Fibroblast of lung (primary cell): ENCODE results near the gene SCFD2. TPM values are rescaled to one million over a fixed set of nuclear protein-coding genes. Genes with fewer than 3 reads are reported as not detected.

Experiments used
- DNase-seq, 2 donors: peaks; one replicate each; pipeline versions ENCODE4 v3.0.0 to v3.0.0-alpha.2; 2010; ENCODE audit warnings: low read depth in 2 of 2
- H2AFZ ChIP-seq: 2 replicates; pipeline ENCODE4 v1.5.1; 2012; ENCODE audit warnings: low read length, control low read depth, inconsistent platforms
- H3K27ac ChIP-seq: 2 replicates; pipeline ENCODE4 v1.5.1; 2011; ENCODE audit warnings: low read length, control low read depth; ENCODE audit not compliant: insufficient read depth
- H3K27me3 ChIP-seq: 2 replicates; pipeline ENCODE4 v1.5.1; 2011; ENCODE audit warnings: mild to moderate bottlenecking, low read length; ENCODE audit not compliant: control insufficient read depth, insufficient read depth
- H3K36me3 ChIP-seq: 2 replicates; pipeline ENCODE4 v1.5.1; 2011; ENCODE audit warnings: low read length; ENCODE audit not compliant: control insufficient read depth, insufficient read depth
- H3K4me1 ChIP-seq: 2 replicates; pipeline ENCODE4 v1.5.1; 2011; ENCODE audit warnings: low read length; ENCODE audit not compliant: control insufficient read depth, insufficient read depth; ENCODE audit errors: extremely low read depth
- H3K4me2 ChIP-seq: 2 replicates; pipeline ENCODE4 v1.5.1; 2011; ENCODE audit warnings: low read length, control low read depth; ENCODE audit not compliant: insufficient read depth; ENCODE audit errors: extremely low read depth
- H3K4me3 ChIP-seq, 4 experiments: fragments of 200-600 bp in 1 of 4; sonication (generic) in 1 of 4; replicated peaks in 1 of 4; 2 replicates each; pipeline ENCODE4 v1.5.1; 2011 to 2016; ENCODE audit warnings: low read length in 4 of 4, low read depth in 3 of 4, mild to moderate bottlenecking in 3 of 4, control low read depth in 2 of 4, inconsistent platforms in 1 of 4, mixed read lengths in 1 of 4; ENCODE audit not compliant: insufficient read depth in 1 of 4; ENCODE audit errors: control extremely low read depth in 1 of 4
- H3K79me2 ChIP-seq: 2 replicates; pipeline ENCODE4 v1.5.1; 2012; ENCODE audit warnings: mild to moderate bottlenecking, low read length, inconsistent platforms; ENCODE audit not compliant: control insufficient read depth, insufficient read depth
- H3K9ac ChIP-seq: 2 replicates; pipeline ENCODE4 v1.5.1; 2011; ENCODE audit warnings: mild to moderate bottlenecking, low read length, control low read depth; ENCODE audit not compliant: insufficient read depth
- H3K9me3 ChIP-seq: 2 replicates; pipeline ENCODE4 v1.5.1; 2012; ENCODE audit warnings: low read depth, low read length; ENCODE audit not compliant: control insufficient read depth, insufficient read depth
- H4K20me1 ChIP-seq: 2 replicates; pipeline ENCODE4 v1.5.1; 2011; ENCODE audit warnings: low read length; ENCODE audit not compliant: control insufficient read depth, insufficient read depth; ENCODE audit errors: extremely low read depth
- EZH2 ChIP-seq: IDR thresholded peaks from 2 replicates; pipeline ENCODE4 v1.5.1; 2012; ENCODE audit warnings: low read length, control low read depth, mild to moderate bottlenecking; ENCODE audit errors: missing control alignments
- polyA plus RNA-seq, 2 donors: library from polyadenylated mRNA; depleted of rRNA in 1 of 2; stranded (reverse) in 1 of 2; unstranded in 1 of 2; fragments of >200 nt; gene quantifications; 2 replicates each; pipeline ENCODE4 v1.2.1, GENCODE V29; 2011 to 2012; ENCODE audit warnings: missing spikeins in 1 of 2
- total RNA-seq: library from RNA; depleted of rRNA; stranded (reverse); fragments of >200 nt; gene quantifications from 2 replicates; pipeline ENCODE4 v1.2.1, GENCODE V29; 2014
- TF ChIP-seq, protein P1 (sequence below), 2 donors: IDR thresholded peaks in 1 of 2; conservative IDR thresholded peaks in 1 of 2; 1 replicate in 1 of 2; 2 replicates in 1 of 2; pipeline ENCODE4 v1.5.1; 2011 to 2012; ENCODE audit warnings: low read length in 2 of 2, control low read depth in 1 of 2, inconsistent platforms in 1 of 2, low read depth in 1 of 2, mild to moderate bottlenecking in 1 of 2

SCFD2 gene
- total and polyA plus RNA-seq, 2 donors (not counting 1 experiment from before 2014, with no cell fraction given) = 16.2 to 23.1 TPM

DNA sequence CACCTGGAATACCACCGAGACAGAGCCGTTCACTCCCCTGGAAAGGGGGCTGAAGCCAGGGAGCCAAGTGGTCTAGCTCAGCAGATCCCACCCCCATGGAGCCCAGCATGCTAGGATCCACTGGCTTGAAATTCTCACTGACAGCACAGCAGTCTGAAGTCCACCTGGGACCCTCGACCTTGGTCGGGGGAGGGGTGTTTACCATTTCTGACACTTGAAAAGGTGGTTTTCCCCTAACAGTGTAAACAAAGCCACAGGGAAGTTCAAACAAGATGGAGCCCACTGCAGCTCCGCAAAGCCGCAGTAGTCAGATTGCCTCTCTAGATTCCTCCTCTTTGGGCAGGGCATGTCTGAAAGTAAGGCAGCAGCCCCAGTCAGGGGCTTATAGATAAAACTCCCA, 260.5 kb downstream of the SCFD2 start:
- Histone ChIP-seq H3K27me3 (no peaks in the 10 kb centered on the region), H3K9me3 (no peaks in the 10 kb centered on the region), H4K20me1 (no peaks in the 10 kb centered on the region), H3K36me3 (no peaks in the 10 kb centered on the region), H3K9ac (no peak overlapping the region), H2AFZ (no peak overlapping the region), H3K79me2 (no peaks in the 10 kb centered on the region), H3K4me3 (no peak overlapping the region), H3K4me2 (no peak overlapping the region), H3K27ac (no peak overlapping the region), H3K4me1 (peaks cover 6% of the 10 kb centered on the region)
- no peak for DNase-seq
- TF ChIP-seq, protein P1, sequence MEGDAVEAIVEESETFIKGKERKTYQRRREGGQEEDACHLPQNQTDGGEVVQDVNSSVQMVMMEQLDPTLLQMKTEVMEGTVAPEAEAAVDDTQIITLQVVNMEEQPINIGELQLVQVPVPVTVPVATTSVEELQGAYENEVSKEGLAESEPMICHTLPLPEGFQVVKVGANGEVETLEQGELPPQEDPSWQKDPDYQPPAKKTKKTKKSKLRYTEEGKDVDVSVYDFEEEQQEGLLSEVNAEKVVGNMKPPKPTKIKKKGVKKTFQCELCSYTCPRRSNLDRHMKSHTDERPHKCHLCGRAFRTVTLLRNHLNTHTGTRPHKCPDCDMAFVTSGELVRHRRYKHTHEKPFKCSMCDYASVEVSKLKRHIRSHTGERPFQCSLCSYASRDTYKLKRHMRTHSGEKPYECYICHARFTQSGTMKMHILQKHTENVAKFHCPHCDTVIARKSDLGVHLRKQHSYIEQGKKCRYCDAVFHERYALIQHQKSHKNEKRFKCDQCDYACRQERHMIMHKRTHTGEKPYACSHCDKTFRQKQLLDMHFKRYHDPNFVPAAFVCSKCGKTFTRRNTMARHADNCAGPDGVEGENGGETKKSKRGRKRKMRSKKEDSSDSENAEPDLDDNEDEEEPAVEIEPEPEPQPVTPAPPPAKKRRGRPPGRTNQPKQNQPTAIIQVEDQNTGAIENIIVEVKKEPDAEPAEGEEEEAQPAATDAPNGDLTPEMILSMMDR (conservative IDR thresholded peaks at IDR 0.05 in 1 of 2, IDR thresholded peaks at IDR 0.05 in 1 of 2; ENCODE audit: low read depth in 1 of 2, low read length in 2 of 2) = no peak
- TF ChIP-seq EZH2 = no peak

DNA sequence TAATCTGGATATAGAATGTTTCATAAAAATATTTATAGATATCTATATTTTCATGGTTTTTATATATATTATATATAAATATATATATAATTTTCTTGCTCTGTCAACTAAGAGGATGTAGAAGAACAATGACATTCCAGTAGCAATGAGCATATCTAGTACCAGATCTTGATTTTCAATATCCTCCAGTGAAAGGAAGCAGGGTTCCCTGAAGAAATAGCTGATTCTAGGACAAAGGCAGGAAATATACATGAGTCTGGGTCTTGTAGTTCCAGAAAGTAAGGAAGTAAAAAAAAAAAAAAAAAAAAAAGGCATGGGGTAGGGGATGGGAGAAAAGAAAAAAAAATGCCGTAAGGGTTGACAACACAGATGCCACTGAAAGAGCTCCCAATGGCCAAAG, 262.4 kb downstream of the SCFD2 start:
- H3K27ac ChIP-seq = no peak overlapping the region
- no peak overlapping the region for H3K9ac ChIP-seq
- H3K36me3 ChIP-seq = no peaks in the 10 kb centered on the region
- H4K20me1 ChIP-seq = no peaks in the 10 kb centered on the region
- H3K27me3 ChIP-seq = no peaks in the 10 kb centered on the region
- H3K4me1 ChIP-seq = peaks cover 13% of the 10 kb centered on the region
- H3K79me2 ChIP-seq = no peaks in the 10 kb centered on the region
- TF ChIP-seq, protein P1 (conservative IDR thresholded peaks at IDR 0.05 in 1 of 2, IDR thresholded peaks at IDR 0.05 in 1 of 2; ENCODE audit: low read depth in 1 of 2, low read length in 2 of 2) = no peak
- no peak for TF ChIP-seq EZH2
- H3K4me2 ChIP-seq = no peak overlapping the region
- H3K4me3 ChIP-seq = no peak overlapping the region
- no peak for DNase-seq
- H3K9me3 ChIP-seq = no peaks in the 10 kb centered on the region
- H2AFZ ChIP-seq = no peak overlapping the region

DNA sequence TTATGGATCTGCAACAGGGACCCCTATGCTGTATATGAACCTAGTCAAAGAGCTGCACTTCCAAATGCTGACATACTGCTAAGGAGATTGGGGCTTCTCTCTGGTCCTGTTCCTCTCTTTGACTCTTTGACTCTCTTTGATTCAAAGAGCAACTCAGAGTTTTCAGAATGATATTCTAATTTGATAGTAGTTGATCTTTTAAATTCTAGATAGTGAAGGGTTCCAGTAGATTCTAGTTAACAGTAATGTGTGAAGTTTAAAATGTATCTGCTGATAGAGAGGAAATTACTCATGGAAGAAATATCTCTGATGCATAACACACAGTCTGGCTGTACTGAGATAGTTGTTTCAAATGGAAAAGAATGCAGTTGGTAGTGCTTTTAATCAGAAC, 264.7 kb downstream of the SCFD2 start:
- H3K27me3 ChIP-seq = no peaks in the 10 kb centered on the region
- no peaks in the 10 kb centered on the region for H3K9me3 ChIP-seq
- H3K4me1 ChIP-seq = peaks cover 14% of the 10 kb centered on the region
- no peak overlapping the region for H3K9ac ChIP-seq
- H3K27ac ChIP-seq = peak overlapping the region; percentile 55
- no peaks in the 10 kb centered on the region for H3K36me3 ChIP-seq
- peak; percentile 46 to 94 for DNase-seq
- no peaks in the 10 kb centered on the region for H4K20me1 ChIP-seq
- peak overlapping the region; percentile 18 to 28 (median 24) for H3K4me3 ChIP-seq
- H2AFZ ChIP-seq = no peak overlapping the region
- no peak for TF ChIP-seq EZH2
- TF ChIP-seq, protein P1 (conservative IDR thresholded peaks at IDR 0.05 in 1 of 2, IDR thresholded peaks at IDR 0.05 in 1 of 2; ENCODE audit: low read depth in 1 of 2, low read length in 2 of 2) = no peak
- H3K4me2 ChIP-seq = peak overlapping the region; percentile 64
- no peaks in the 10 kb centered on the region for H3K79me2 ChIP-seq
